SIG-M5 (cell line): ENCODE results near the gene DDX51.
"Not testable (repeated sequence)": the region's sequence is repeated elsewhere in the genome, so short reads cannot be mapped to it uniquely, and the experiment has no call there.

Experiments used
- DNase-seq: peaks from one replicate; lab custom pipeline; 2025; lab: John Stamatoyannopoulos, UW

DDX51 gene

GRCh38 chr12:132154941-132155770, 11.0 kb upstream of the DDX51 start:
- no peak for DNase-seq

- no peak for DNase-seq
These were observed 10.2 kb upstream of the DDX51 start for GRCh38 chr12:132154341-132154761.

GRCh38 chr12:132153501-132154340, 9.6 kb upstream of the DDX51 start:
- DNase-seq = no peak

DNA sequence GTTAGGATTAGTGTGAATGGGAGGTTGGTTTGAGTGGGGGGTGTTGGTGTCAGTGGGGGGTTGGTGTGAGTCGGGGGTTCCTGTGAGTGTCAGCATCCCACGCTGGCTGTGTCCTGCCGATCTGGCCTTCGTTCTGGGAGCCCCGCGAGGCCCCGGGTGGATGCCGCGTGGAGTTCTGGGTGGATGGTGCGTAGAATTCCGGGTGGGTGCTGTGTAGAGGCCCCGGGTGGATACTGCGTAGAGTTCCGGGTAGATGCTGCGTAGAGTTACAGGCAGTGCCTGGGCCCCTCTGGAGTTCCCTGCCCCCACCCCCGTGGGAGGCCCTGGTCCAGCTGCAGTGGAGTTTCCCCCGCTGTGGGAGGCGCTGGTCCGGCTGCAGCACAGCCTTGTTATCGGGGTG, 8.8 kb upstream of the DDX51 start:
- no peak for DNase-seq

GRCh38 chr12:132152411-132152821, 8.3 kb upstream of the DDX51 start:
- no peak for DNase-seq

- no peak for DNase-seq
These were observed 7.8 kb upstream of the DDX51 start for GRCh38 chr12:132151766-132152410.

GRCh38 chr12:132151145-132151765, 7.1 kb upstream of the DDX51 start:
- no peak for DNase-seq

- no peak for DNase-seq
These were observed 6.6 kb upstream of the DDX51 start for GRCh38 chr12:132150780-132151144.

GRCh38 chr12:132149526-132149925, 5.4 kb upstream of the DDX51 start:
- DNase-seq = not testable (repeated sequence)

DNA sequence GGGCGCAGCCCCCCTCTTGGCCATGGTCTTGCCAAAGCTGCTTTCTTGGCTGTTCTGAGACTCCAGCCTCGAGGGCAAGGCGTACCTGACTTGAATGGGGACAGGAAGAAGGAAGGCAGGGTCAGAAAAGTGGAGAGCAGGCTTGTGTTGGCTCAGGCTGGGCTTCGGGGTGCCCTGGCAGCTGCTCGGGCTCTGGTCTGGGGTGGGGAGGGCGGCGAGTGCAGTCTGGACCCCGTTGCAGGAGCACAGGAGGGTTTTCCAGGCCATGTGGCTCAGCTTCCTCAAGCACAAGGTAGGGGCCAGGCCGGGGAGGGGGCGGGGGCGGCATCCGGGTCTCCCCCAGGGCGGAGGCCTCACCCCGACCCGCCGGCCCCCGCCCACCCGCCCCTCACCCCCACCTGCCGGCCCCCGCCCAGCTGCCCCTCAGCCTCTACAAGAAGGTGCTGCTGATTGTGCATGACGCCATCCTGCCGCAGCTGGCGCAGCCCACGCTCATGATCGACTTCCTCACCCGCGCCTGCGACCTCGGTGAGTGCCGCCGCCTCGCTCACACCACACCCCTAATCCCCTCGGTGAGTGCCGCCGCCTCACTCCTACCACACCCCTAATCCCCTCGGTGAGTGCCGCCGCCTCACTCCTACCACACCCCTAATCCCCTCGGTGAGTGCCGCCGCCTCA, 4.4 kb upstream of the DDX51 start:
- no peak for DNase-seq

DNA sequence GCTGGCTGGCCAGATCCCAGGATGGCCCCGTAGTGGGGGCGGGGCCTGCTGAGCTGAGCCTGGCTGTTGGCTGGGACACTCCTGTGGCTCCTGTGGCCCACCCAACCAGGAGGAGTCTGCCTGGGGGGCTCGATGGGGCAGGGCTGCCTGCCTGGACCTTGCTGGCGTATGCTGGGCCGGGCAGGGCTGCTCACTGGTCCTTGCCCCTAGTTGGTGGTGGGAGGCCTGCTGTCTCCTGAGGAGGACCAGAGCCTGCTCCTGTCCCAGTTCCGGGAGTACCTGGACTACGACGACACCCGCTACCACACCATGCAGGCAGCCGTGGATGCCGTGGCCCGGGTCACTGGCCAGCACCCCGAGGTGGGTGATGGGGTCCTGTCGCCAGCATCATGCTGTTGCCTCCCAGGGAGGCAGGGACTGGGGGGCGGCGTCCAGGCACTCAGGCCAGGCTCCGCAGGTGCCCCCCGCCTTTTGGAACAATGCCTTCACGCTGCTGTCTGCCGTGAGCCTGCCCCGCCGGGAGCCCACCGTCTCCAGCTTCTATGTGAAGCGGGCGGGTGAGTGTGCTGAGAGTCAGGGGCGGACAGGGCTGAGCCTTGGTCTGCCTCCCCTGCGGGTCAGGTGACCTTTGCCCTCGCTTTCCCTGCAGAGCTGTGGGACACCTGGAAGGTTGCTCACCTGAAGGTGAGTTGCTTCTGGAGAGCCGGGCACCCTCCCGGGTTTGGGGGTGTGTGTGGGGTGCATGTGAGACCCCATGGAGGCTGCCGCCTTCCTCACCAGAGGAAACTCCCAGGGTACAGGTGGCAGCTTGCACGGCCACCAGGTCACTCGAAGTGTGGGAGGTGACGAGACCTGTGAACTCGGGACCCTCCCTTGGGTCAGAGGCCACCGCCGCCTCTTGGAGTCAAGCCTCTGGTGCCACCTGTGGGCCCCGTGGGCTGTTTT, 3.6 kb upstream of the DDX51 start:
- no peak for DNase-seq

DNA sequence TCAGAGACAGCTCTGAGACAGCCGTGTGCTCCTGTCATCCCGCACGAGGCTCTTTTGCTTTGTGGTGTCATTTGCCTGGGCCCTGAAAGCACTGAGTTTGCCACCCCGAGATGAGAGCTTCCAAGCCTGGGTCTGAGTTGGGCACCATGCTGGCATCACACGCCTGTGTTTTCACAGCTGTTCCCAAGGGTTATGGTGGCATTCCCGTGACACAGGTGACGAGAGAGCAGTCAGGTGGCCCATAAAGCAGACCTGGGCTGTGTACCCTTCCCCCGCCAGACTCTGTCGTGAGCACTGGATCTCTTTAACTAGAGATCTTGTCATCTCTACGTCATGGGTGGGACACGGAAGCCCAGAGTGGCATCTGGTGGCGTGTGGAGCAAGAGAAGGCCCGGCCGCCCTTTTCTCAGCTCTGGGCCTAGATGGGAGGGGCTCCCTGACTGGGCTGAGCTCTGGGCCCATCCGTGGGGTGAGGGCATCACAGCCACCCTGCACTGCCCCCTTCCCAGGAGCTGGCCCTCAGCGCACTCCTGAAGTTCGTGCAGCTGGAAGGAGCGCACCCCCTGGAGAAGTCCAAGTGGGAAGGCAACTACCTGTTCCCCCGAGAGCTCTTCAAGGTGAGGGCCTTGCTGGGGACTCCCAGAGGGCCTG, 2.8 kb upstream of the DDX51 start:
- no peak for DNase-seq

GRCh38 chr12:132146098-132146497, 2.0 kb upstream of the DDX51 start:
- no peak for DNase-seq

DNA sequence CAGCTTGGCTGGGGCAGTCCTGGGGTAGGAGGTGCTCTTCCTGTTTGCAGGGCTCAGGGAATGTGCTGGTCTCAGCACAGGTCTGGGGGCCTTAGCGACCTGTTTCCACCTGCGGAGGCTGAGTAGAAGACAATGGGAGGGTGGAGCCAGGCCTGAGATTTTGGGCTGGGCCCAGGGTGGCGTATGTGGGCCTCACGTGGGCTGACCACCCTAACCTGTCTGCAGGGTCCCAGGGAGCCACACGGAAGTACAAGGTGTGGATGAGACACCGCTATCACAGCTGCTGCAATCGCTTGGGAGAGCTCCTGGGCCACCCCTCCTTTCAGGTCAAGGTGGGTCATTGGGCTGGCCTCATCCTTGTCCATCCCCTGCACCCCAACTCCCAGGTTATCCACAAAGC, 1.2 kb upstream of the DDX51 start:
- DNase-seq = no peak

GRCh38 chr12:132144810-132145168, 670 bp upstream of the DDX51 start:
- DNase-seq = no peak

DNA sequence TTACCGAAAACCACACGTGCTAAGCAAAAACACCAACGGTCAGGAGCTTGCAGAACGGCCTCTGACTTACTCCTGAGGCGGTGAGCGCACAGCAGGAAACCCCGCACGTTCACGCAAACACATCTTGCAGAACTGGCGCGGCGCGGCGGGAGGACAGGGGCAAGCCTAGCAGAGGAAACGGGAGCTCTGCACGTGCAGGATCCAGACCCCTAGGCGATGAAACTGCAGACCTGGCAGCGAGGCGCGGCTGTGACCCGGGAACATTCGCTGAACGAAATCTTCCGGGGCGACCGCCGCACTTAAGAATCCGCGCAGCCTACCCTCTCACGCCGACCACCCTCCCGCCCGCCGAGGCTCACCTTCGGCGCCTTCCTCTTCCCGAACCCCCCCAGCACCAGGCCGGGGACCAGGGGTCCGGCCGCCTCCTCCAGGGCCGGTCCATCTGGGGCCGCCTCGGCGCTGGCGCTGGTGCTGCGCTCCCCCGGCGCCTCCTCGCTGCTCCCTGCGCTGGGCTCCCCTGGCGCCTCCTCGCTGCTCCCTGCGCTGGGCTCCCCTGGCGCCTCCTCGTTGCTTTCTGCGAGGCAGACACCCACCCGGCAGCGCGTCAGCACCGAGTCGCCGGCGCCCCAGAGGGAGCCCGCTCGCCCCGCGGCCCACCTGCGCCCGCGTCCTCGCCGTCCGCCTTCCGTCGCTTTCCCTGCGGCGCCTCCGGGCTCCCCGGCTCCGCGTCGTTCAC, 615 bp downstream of the DDX51 start:
- no peak for DNase-seq

- no peak for DNase-seq
These were observed 1.3 kb downstream of the DDX51 start for GRCh38 chr12:132142679-132143335.

GRCh38 chr12:132141976-132142678, 2.0 kb downstream of the DDX51 start:
- DNase-seq = no peak
